ENCODE results near the gene NEK6. TPM values are rescaled to one million over a fixed set of nuclear protein-coding genes. Genes with fewer than 3 reads are reported as not detected.

NEK6 gene
- total RNA-seq, 2 donors from 2014 or later: 15.5 to 23.6 TPM

GRCh38 chr9:124215956-124216355 lies 41.8 kb upstream of the NEK6 start:
- intact Hi-C loops (cut with DNase I): no loop called here
- no peak for DNase-seq
- no peak for TF ChIP-seq POLR2A (IDR thresholded peaks at IDR 0.05)
- no peak for TF ChIP-seq CTCF (IDR thresholded peaks at IDR 0.05)

GRCh38 chr9:124216474-124217176 lies 41.1 kb upstream of the NEK6 start:
- H3K27me3 ChIP-seq: no peaks in the 10 kb centered on the region
- no peak for TF ChIP-seq CTCF (IDR thresholded peaks at IDR 0.05)
- TF ChIP-seq POLR2A (IDR thresholded peaks at IDR 0.05): no peak
- no peaks in the 10 kb centered on the region for H3K9me3 ChIP-seq
- peaks cover 39% of the 10 kb centered on the region for H3K4me1 ChIP-seq
- ATAC-seq (no peak), DNase-seq (no peak)
- WGBS, 2 donors: 78 to 85% methylated on average over 8 to 9 of the region's 9 CpGs
- intact Hi-C loops (cut with DNase I): no loop called here
- no peak overlapping the region for H3K27ac ChIP-seq
- H3K36me3 ChIP-seq (replicated peaks in 1 of 2; ENCODE audit: insufficient read depth in 1 of 2, low read depth in 2 of 2): no peaks in the 10 kb centered on the region
- H3K4me3 ChIP-seq: no peak overlapping the region

More at GRCh38 chr9:124215956-124216355, 41.8 kb upstream of the NEK6 start:
- H3K36me3 ChIP-seq (replicated peaks in 1 of 2; ENCODE audit: insufficient read depth in 1 of 2, low read depth in 2 of 2): no peaks in the 10 kb centered on the region
- H3K27ac ChIP-seq: no peak overlapping the region
- H3K9me3 ChIP-seq: no peaks in the 10 kb centered on the region
- H3K27me3 ChIP-seq: no peaks in the 10 kb centered on the region
- WGBS, 2 donors: 89 to 91% methylated on average over 15 of the region's 15 CpGs
- no peak for ATAC-seq
- peaks cover 32% of the 10 kb centered on the region for H3K4me1 ChIP-seq
- no peak overlapping the region for H3K4me3 ChIP-seq

- Histone ChIP-seq H3K4me3 (no peak overlapping the region), H3K36me3 (replicated peaks in 1 of 2; ENCODE audit: insufficient read depth in 1 of 2, low read depth in 2 of 2) (no peaks in the 10 kb centered on the region), H3K27me3 (no peaks in the 10 kb centered on the region), H3K9me3 (no peaks in the 10 kb centered on the region), H3K27ac (peak overlapping the region in 2 of 4 donors; percentile 41 to 78), H3K4me1 (peaks cover 52% of the 10 kb centered on the region)
- ATAC-seq (no peak), DNase-seq (no peak)
- WGBS, 2 donors: 72 to 79% methylated on average over 6 to 8 of the region's 8 CpGs
- TF ChIP-seq CTCF (IDR thresholded peaks at IDR 0.05) (no peak), POLR2A (IDR thresholded peaks at IDR 0.05) (no peak)
- intact Hi-C loops (cut with DNase I): no loop called here
Measured at GRCh38 chr9:124217836-124218437, 39.8 kb upstream of the NEK6 start.

- TF ChIP-seq CTCF (IDR thresholded peaks at IDR 0.05) (no peak), POLR2A (IDR thresholded peaks at IDR 0.05) (no peak)
- DNase-seq (peak; percentile 27 to 80 (median 49)), ATAC-seq (no peak)
- peak overlapping the region in 2 of 4 donors; percentile 41 to 78 for H3K27ac ChIP-seq
- no peaks in the 10 kb centered on the region for H3K9me3 ChIP-seq
- no peaks in the 10 kb centered on the region for H3K36me3 ChIP-seq (replicated peaks in 1 of 2; ENCODE audit: insufficient read depth in 1 of 2, low read depth in 2 of 2)
- 62 to 64% methylated on average over 3 to 10 of the region's 10 CpGs for WGBS, 2 donors
- peaks cover 58% of the 10 kb centered on the region for H3K4me1 ChIP-seq
- intact Hi-C loops (cut with DNase I): no loop called here
- no peak overlapping the region for H3K4me3 ChIP-seq
- H3K27me3 ChIP-seq: no peaks in the 10 kb centered on the region
Measured at GRCh38 chr9:124218438-124218982, 39.2 kb upstream of the NEK6 start.

Data from body of pancreas (tissue), 4 donors.